Measurements from ENCODE around the gene WASF2.

- TF ChIP-seq CTCF (IDR thresholded peaks at IDR 0.05; ENCODE audit: low read length) (no peak), EZH2 (IDR thresholded peaks at IDR 0.05; ENCODE audit: borderline replicate concordance, low read length) (no peak)
Observed at GRCh38 chr1:27394925-27395324, 95.0 kb downstream of the WASF2 start.

All from OCI-LY1 (cell line).